RWPE1 (cell line): Measurements from ENCODE around the gene PCCA.

Source experiments
- CTCF ChIA-PET: fragments of 350-600 bp; sonication (Branson Sonifier 250); formaldehyde crosslinking; extraction: SDS; loops from one replicate; lab custom pipeline; 2021; lab: Yijun Ruan, JAX
- POLR2A ChIA-PET: fragments of 400-600 bp; formaldehyde crosslinking; extraction: SDS; loops from one replicate; lab custom pipeline; 2020; ENCODE audit warnings: antibody characterized with exemption; ENCODE audit not compliant: low non-redundant PET; lab: Yijun Ruan, JAX
- DNase-seq: peaks from one replicate; pipeline ENCODE4 v3.0.0; 2012; ENCODE audit warnings: low spot score
- H3K27ac ChIP-seq: fragments of 450-650 bp; 2 replicates; pipeline ENCODE4 v1.5.1; 2017
- TF ChIP-seq, protein P1 (sequence below): fragments of 450-650 bp; conservative IDR thresholded peaks from 2 replicates; pipeline ENCODE4 v1.5.1; 2017; ENCODE audit warnings: low read depth, mild to moderate bottlenecking

Gene PCCA

DNA sequence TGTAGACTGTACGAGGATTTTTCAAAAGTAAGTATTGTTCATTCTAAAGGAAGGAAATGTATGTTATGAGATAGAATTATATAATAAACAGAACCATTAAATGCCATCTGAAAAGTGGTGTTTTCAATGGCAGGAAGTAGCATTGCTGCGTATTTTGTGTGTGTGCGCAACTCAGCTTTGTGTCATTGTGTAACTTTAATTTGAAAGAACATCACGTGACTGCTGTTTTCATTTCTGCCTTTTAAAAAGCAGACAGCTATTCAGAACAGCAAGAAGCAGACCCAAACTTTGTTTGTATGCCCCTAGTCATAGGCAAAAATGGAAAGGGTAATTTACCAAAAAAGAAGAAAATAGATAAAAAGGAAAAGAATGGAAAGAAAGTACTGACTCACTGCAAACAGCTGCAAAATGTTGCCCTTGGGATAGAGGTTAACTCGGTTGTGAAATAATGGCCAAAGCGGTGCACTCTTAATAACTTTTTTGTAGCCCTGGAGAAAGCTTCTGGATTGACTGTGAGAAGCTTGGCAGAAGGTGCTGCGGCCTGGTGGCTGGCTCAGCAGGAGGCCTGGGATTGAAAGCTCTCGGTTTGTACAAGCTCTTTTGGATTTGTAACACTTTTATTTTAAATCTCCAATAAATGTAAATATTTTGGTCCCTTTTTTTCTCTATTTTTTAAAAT lies 402.4 kb downstream of the PCCA start:
- no peak overlapping the region for H3K27ac ChIP-seq
- POLR2A ChIA-PET: no interaction called here
- CTCF ChIA-PET: no interaction called here
- TF ChIP-seq, protein P1, sequence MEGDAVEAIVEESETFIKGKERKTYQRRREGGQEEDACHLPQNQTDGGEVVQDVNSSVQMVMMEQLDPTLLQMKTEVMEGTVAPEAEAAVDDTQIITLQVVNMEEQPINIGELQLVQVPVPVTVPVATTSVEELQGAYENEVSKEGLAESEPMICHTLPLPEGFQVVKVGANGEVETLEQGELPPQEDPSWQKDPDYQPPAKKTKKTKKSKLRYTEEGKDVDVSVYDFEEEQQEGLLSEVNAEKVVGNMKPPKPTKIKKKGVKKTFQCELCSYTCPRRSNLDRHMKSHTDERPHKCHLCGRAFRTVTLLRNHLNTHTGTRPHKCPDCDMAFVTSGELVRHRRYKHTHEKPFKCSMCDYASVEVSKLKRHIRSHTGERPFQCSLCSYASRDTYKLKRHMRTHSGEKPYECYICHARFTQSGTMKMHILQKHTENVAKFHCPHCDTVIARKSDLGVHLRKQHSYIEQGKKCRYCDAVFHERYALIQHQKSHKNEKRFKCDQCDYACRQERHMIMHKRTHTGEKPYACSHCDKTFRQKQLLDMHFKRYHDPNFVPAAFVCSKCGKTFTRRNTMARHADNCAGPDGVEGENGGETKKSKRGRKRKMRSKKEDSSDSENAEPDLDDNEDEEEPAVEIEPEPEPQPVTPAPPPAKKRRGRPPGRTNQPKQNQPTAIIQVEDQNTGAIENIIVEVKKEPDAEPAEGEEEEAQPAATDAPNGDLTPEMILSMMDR: no peak
- DNase-seq: no peak

DNA sequence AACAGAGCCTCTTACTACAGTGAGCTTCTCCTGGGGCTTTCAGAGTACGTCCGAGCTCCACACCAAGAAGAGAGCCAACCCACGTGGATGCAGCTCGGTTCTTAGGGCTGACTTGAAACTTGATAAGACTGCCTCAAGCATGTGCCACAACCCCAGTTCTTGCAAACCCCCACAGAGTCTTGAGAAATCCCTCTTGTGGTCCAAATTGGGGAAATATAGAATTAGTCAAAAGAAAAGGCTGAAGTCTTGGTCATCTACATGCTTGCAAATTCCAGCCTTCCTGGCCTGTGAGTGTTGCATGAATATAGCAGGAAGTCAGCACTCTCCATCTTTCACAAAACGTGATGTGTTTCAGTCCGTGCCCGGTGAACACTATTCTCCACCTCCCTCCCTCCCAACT lies 404.5 kb downstream of the PCCA start:
- ChIA-PET CTCF (interaction anchor here (0.7 kb wide), 1 partner anchor 20 kb away, joined by 3 read pairs; no protein-coding TSS in a partner anchor), POLR2A (no interaction called here)
- DNase-seq: no peak
- TF ChIP-seq, protein P1: no peak
- no peak overlapping the region for H3K27ac ChIP-seq

DNA sequence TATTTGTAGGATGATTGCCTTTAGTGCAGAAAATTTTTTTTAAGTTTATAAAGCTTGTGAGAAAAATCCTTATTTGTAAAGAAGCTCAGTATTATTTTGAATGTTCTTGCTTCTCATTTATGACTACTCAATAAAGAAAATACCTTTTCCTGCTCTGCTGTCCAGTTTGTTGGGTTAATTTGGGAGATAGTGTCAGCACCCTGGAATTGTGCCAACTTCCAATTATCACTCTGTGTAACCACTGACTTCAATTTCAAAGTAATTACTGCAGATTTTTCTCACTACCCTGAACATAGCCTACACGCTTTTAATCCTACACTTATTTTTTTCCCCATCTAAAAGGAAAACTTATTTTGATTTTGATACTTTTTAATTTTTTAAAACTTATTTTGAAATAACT lies 406.6 kb downstream of the PCCA start:
- no peak for DNase-seq
- TF ChIP-seq, protein P1: no peak
- ChIA-PET CTCF (interaction anchor here (0.6 kb wide), 1 partner anchor 12 kb away, joined by 3 read pairs; no protein-coding TSS in a partner anchor), POLR2A (no interaction called here)
- H3K27ac ChIP-seq: no peak overlapping the region

DNA sequence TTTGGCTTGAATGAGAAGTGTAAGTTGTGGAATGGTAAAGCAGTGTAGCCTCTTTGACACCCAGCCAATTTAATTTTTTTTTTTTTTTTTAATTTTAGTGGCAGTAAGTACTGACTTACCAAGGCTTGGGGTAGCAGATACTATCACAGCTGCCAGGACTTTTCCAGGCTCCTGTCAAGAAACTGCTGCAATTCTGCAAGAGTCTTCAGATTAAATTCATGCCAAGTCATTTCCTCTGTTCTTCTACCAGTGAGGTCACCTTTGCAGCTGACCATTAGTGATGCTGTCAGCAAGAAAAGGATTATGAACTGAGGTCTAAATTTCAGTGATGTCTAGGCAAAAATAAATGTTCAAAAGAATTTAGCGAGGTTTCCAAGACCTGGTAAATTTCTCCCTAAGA lies 408.5 kb downstream of the PCCA start:
- ChIA-PET CTCF (no interaction called here), POLR2A (no interaction called here)
- TF ChIP-seq, protein P1: no peak
- H3K27ac ChIP-seq: no peak overlapping the region
- no peak for DNase-seq

DNA sequence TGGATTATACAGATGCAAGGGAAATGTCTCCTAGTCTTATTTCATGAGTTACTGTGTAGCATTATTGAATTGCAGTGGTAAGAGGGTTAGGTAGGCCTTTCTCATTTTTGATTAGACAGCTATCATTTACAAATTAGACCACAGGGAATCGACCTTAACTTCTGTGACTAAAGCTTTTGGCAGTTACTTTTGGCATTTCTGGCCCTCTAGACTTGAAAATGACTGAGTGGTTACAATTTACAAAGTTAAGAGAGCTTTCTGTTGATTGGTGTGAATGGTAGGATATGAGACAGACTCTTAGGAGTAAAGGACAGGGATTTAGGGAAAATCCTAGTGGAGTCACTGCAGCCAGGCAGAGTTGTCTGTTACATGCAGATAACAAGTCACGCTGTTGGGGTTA lies 413.6 kb downstream of the PCCA start:
- no peak for DNase-seq
- ChIA-PET CTCF (interaction anchor here (0.6 to 1.5 kb wide), 3 partner anchors 12 to 800 kb away, joined by 3 to 6 read pairs (median 4); no protein-coding TSS in a partner anchor), POLR2A (no interaction called here)
- H3K27ac ChIP-seq: no peak overlapping the region
- TF ChIP-seq, protein P1: no peak

GRCh38 chr13:100503622-100504021 lies 414.7 kb downstream of the PCCA start:
- H3K27ac ChIP-seq: no peak overlapping the region
- no peak for DNase-seq
- TF ChIP-seq, protein P1: no peak
- POLR2A ChIA-PET: no interaction called here
- CTCF ChIA-PET: interaction anchor here (1.5 kb wide), 1 partner anchor 11 kb away, joined by 4 read pairs; no protein-coding TSS in a partner anchor
